ENCODE data around the gene CNN2.

Gene CNN2

DNA sequence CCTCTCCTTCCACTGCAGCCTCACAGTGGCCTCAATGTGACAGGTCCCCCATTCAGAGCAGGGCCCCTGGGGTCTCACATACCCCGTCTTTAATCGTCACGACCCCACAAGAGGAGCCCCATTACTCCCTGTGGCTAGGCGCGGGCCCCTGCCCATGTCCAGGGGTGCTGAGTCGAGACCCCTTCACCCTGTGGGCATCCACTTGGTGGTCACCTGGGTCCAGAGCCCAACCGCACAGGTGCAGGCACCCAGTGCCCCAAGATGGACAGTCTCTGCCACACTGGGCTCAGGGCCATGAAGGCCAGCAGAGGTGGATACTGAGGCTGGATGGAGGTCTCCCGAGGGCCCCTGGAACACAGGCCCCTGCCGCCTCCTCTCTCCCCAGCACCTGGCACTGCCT is 8.5 kb upstream of the CNN2 start:
- H3K27me3 ChIP-seq (replicated peaks; ENCODE audit: insufficient read depth, low read length) = no peaks in the 10 kb centered on the region
- H3K4me3 ChIP-seq (ENCODE audit: low read length) = peak overlapping the region; percentile 21; the same call in 1 of the 2 replicates
- H3F3A ChIP-seq (ENCODE audit: insufficient read depth, low read length) = peaks cover 30% of the 10 kb centered on the region
- H3K9ac ChIP-seq (ENCODE audit: low read length) = peak overlapping the region; percentile 45; the same call in 1 of the 2 replicates
- no peak for DNase-seq
- no peaks in the 10 kb centered on the region for H3K9me3 ChIP-seq (replicated peaks; ENCODE audit: insufficient read depth, low read length)
- peaks cover 45% of the 10 kb centered on the region for H3K4me1 ChIP-seq (ENCODE audit: low read length)
- no peaks in the 10 kb centered on the region; the same call in 1 of the 2 replicates for H3K36me3 ChIP-seq (replicated peaks; ENCODE audit: insufficient read depth, low read length)
- H3K4me2 ChIP-seq (ENCODE audit: low read depth, low read length) = peak overlapping the region; percentile 73; the same call in 1 of the 2 replicates
- H4K20me1 ChIP-seq (ENCODE audit: insufficient read depth, low read length) = peaks cover 25% of the 10 kb centered on the region
- no peaks in the 10 kb centered on the region for H3K9me2 ChIP-seq (replicated peaks; ENCODE audit: insufficient read depth, low read length)
- H3K27ac ChIP-seq (ENCODE audit: low read length) = peak overlapping the region; percentile 60; the same call in 1 of the 2 replicates
- H2AFZ ChIP-seq (ENCODE audit: low read length) = no peak overlapping the region
- H3K79me2 ChIP-seq (ENCODE audit: low read length) = peaks cover 78% of the 10 kb centered on the region
- TF ChIP-seq, protein P1, sequence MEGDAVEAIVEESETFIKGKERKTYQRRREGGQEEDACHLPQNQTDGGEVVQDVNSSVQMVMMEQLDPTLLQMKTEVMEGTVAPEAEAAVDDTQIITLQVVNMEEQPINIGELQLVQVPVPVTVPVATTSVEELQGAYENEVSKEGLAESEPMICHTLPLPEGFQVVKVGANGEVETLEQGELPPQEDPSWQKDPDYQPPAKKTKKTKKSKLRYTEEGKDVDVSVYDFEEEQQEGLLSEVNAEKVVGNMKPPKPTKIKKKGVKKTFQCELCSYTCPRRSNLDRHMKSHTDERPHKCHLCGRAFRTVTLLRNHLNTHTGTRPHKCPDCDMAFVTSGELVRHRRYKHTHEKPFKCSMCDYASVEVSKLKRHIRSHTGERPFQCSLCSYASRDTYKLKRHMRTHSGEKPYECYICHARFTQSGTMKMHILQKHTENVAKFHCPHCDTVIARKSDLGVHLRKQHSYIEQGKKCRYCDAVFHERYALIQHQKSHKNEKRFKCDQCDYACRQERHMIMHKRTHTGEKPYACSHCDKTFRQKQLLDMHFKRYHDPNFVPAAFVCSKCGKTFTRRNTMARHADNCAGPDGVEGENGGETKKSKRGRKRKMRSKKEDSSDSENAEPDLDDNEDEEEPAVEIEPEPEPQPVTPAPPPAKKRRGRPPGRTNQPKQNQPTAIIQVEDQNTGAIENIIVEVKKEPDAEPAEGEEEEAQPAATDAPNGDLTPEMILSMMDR (IDR thresholded peaks at IDR 0.05; ENCODE audit: low read length) = no peak
- TF ChIP-seq EZH2phosphoT487 (IDR thresholded peaks at IDR 0.05; ENCODE audit: low read length) = no peak

DNA sequence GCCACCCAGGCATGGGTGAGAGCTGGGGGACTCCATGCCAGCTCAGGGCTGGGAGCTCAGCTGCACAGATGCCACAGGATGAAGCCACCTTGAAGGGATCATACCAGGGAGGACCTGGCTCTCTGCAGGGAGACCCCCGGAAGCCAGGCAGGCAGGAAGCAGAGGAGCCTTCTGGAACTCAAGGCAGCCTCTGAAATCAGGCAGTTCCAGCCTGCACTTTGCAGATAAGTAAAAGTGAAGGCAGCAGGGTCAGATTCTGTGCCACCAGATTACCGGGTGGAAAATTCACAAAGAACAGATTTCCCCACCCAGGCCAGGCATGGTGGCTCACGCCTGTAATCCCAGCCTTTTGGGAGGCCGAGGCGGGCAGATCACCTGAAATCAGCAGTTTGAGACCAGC is 8.0 kb upstream of the CNN2 start:
- Histone ChIP-seq H3K9ac (ENCODE audit: low read length) (peak overlapping the region; percentile 11; the same call in 1 of the 2 replicates), H4K20me1 (ENCODE audit: insufficient read depth, low read length) (peaks cover 25% of the 10 kb centered on the region), H3K27ac (ENCODE audit: low read length) (peak overlapping the region; percentile 60; the same call in 1 of the 2 replicates), H3K4me3 (ENCODE audit: low read length) (no peak overlapping the region), H3K79me2 (ENCODE audit: low read length) (peaks cover 73% of the 10 kb centered on the region), H3K9me2 (replicated peaks; ENCODE audit: insufficient read depth, low read length) (no peaks in the 10 kb centered on the region), H2AFZ (ENCODE audit: low read length) (no peak overlapping the region), H3F3A (ENCODE audit: insufficient read depth, low read length) (peaks cover 30% of the 10 kb centered on the region), H3K4me2 (ENCODE audit: low read depth, low read length) (peak overlapping the region; percentile 73; the same call in 1 of the 2 replicates), H3K4me1 (ENCODE audit: low read length) (peaks cover 45% of the 10 kb centered on the region), H3K9me3 (replicated peaks; ENCODE audit: insufficient read depth, low read length) (no peaks in the 10 kb centered on the region), H3K27me3 (replicated peaks; ENCODE audit: insufficient read depth, low read length) (no peaks in the 10 kb centered on the region), H3K36me3 (replicated peaks; ENCODE audit: insufficient read depth, low read length) (no peaks in the 10 kb centered on the region; the same call in 1 of the 2 replicates)
- DNase-seq = no peak
- TF ChIP-seq EZH2 (optimal IDR thresholded peaks at IDR 0.05; ENCODE audit: low read depth, low read length) (no peak), EZH2phosphoT487 (IDR thresholded peaks at IDR 0.05; ENCODE audit: low read length) (no peak)
- TF ChIP-seq, protein P1 (IDR thresholded peaks at IDR 0.05; ENCODE audit: low read length) = no peak

DNA sequence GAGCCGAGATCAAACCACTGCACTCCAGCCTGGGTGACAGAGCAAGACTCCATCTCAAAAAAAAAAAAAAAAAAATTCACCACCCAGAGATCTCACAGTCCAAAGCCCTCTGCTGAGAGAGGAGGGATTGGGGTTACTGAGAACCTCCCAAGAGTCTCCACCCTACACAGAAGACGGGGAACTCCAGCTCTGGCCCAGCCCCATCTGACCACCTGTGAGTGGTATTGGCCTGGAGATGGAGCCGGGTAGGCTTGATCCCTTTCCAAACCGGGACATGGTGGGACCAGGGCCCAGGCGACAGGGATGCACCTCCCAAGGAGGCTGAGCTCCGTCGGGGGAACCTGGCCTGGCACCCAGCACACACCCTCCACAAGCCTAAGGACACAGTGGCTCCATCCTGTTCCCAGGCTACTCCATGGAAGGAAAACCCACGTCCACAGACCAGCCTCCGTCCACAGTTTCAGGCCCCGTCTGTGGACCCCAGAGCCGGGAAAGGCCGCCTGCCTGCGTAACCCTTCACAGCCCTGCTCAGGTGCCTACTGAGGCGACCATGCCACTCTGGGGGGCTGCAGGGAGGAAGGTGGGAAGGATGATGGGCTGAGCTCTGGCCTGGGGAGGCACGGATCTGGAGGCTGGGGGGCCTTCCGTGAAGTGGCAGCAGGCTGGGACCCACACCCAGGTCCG is 7.3 kb upstream of the CNN2 start:
- H3K4me2 ChIP-seq (ENCODE audit: low read depth, low read length) = peak overlapping the region; percentile 73
- no peaks in the 10 kb centered on the region for H3K9me2 ChIP-seq (replicated peaks; ENCODE audit: insufficient read depth, low read length)
- H3K27me3 ChIP-seq (replicated peaks; ENCODE audit: insufficient read depth, low read length) = no peaks in the 10 kb centered on the region
- H3K79me2 ChIP-seq (ENCODE audit: low read length) = peaks cover 67% of the 10 kb centered on the region
- peaks cover 45% of the 10 kb centered on the region for H3K4me1 ChIP-seq (ENCODE audit: low read length)
- peak; percentile 42 for DNase-seq
- H3K9me3 ChIP-seq (replicated peaks; ENCODE audit: insufficient read depth, low read length) = no peaks in the 10 kb centered on the region
- H2AFZ ChIP-seq (ENCODE audit: low read length) = no peak overlapping the region
- H3K9ac ChIP-seq (ENCODE audit: low read length) = peak overlapping the region; percentile 92; the same call in 1 of the 2 replicates
- no peak for TF ChIP-seq EZH2 (optimal IDR thresholded peaks at IDR 0.05; ENCODE audit: low read depth, low read length)
- TF ChIP-seq, protein P1 (IDR thresholded peaks at IDR 0.05; ENCODE audit: low read length) = no peak
- H3K27ac ChIP-seq (ENCODE audit: low read length) = no peak overlapping the region; the same call in 1 of the 2 replicates
- H3F3A ChIP-seq (ENCODE audit: insufficient read depth, low read length) = peaks cover 30% of the 10 kb centered on the region
- no peaks in the 10 kb centered on the region for H3K36me3 ChIP-seq (replicated peaks; ENCODE audit: insufficient read depth, low read length)
- peaks cover 25% of the 10 kb centered on the region for H4K20me1 ChIP-seq (ENCODE audit: insufficient read depth, low read length)
- peak overlapping the region; percentile 97 for H3K4me3 ChIP-seq (ENCODE audit: low read length)

All from MM.1S (cell line).